OCI-LY3 (cell line): Measurements from ENCODE around the gene SCN3B.
A peak's percentile ranks its signal among the peaks of the same experiment; 100 is the strongest.

Experiments used
- H2AFZ ChIP-seq: fragments of 200-600, 300-600 bp; shearing (Covaris generic); 2 replicates; pipeline ENCODE4 v1.6.0; 2014; ENCODE audit warnings: antibody characterized with exemption, low read depth, low read length
- H3K27ac ChIP-seq: fragments of 200-600, 300-600 bp; sonication (generic); 2 replicates; pipeline ENCODE4 v1.5.1; 2014; ENCODE audit warnings: mild to moderate bottlenecking, low read length, moderate library complexity, mixed read lengths
- H3K27me3 ChIP-seq: fragments of 200-600, 300-600 bp; sonication (generic); 2 replicates; pipeline ENCODE4 v1.6.1; 2014; ENCODE audit warnings: low read depth, low read length, mixed read lengths
- H3K36me3 ChIP-seq: fragments of 200-600, 300-600 bp; sonication (generic); replicated peaks from 2 replicates; pipeline ENCODE3; 2014; ENCODE audit warnings: low read depth, low read length, mixed read lengths
- H3K4me1 ChIP-seq: fragments of 300-600, 200-600 bp; sonication (generic); 2 replicates; pipeline ENCODE4 v1.6.1; 2014; ENCODE audit warnings: low read length, mixed read lengths
- H3K4me2 ChIP-seq: fragments of 200-600, 300-600 bp; sonication (generic); 2 replicates; pipeline ENCODE4 v1.6.1; 2014; ENCODE audit warnings: low read length, mixed read lengths
- H3K4me3 ChIP-seq: fragments of 300-600, 200-600 bp; sonication (generic); 2 replicates; pipeline ENCODE4 v1.5.1; 2014; ENCODE audit warnings: antibody characterized with exemption, mild to moderate bottlenecking, low read length, moderate library complexity
- H3K79me2 ChIP-seq: fragments of 300-600, 200-600 bp; shearing (Covaris generic); 2 replicates; pipeline ENCODE4 v1.6.1; 2014; ENCODE audit warnings: mild to moderate bottlenecking, low read length, mixed read lengths
- H3K9ac ChIP-seq: fragments of 300-600, 200-600 bp; shearing (Covaris generic); 2 replicates; pipeline ENCODE4 v1.6.0; 2014; ENCODE audit warnings: mild to moderate bottlenecking, low read length, moderate library complexity
- H3K9me3 ChIP-seq: fragments of 200-600, 300-600 bp; shearing (Covaris generic); 2 replicates; pipeline ENCODE4 v1.6.1; 2014; ENCODE audit warnings: low read length, mixed read lengths; ENCODE audit not compliant: insufficient read depth
- H4K20me1 ChIP-seq: fragments of 200-600, 300-600 bp; sonication (generic); 2 replicates; pipeline ENCODE4 v1.6.1; 2016; ENCODE audit warnings: low read length, mixed read lengths; ENCODE audit not compliant: insufficient read depth
- EZH2phosphoT487 ChIP-seq: fragments of 200-600 bp; shearing (Covaris generic); IDR thresholded peaks from 2 replicates; pipeline ENCODE4 v1.6.1; 2018; ENCODE audit warnings: antibody characterized with exemption, mixed run types, low read depth
- TF ChIP-seq, protein P1 (sequence below): fragments of 200-600, 300-600 bp; sonication (generic); IDR thresholded peaks from 2 replicates; pipeline ENCODE4 v1.5.1; 2014; ENCODE audit warnings: antibody characterized with exemption, low read length, low read depth

Gene SCN3B

DNA sequence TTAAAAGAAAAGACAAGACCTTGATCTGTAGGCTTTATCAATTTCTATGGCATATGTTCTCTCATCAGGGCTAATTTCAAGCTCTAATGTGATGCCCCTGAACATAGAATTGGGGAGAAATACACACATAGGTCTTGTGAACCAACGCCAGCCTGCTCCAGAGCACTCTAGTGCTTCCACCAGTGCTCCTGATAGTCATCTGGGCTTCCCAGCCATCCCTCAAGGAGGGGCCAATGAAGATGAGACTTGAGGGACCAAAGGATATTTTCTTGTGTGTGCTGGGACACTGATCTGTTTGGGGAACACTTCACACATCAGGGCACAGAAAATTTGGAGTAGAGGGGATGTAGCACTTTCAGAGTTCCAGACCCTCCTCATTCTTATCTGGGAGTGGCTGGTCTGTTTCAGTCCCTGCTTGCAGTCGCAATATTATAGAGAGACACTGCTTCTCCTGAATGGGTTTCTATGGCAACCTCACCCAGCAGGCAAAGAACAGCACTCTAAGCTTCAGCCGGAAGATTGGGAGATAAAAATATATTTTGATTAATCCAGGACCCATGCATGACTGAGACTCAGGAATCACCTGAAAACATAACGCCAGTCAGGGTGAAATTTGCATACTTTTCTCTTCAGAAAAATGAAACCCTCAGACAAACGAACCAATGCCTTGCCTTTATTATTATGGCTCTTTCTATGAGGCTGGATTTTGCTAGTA is 28.4 kb upstream of the SCN3B start:
- Histone ChIP-seq H3K9me3 (no peaks in the 10 kb centered on the region), H3K4me3 (no peak overlapping the region), H3K79me2 (no peaks in the 10 kb centered on the region), H4K20me1 (no peaks in the 10 kb centered on the region), H3K4me1 (no peaks in the 10 kb centered on the region), H3K27ac (no peak overlapping the region), H3K9ac (no peak overlapping the region), H2AFZ (no peak overlapping the region), H3K36me3 (no peaks in the 10 kb centered on the region), H3K4me2 (peak overlapping the region; percentile 17; the same call in 1 of the 2 replicates), H3K27me3 (peaks cover 30% of the 10 kb centered on the region; the same call in 1 of the 2 replicates)
- no peak for TF ChIP-seq EZH2phosphoT487
- TF ChIP-seq, protein P1, sequence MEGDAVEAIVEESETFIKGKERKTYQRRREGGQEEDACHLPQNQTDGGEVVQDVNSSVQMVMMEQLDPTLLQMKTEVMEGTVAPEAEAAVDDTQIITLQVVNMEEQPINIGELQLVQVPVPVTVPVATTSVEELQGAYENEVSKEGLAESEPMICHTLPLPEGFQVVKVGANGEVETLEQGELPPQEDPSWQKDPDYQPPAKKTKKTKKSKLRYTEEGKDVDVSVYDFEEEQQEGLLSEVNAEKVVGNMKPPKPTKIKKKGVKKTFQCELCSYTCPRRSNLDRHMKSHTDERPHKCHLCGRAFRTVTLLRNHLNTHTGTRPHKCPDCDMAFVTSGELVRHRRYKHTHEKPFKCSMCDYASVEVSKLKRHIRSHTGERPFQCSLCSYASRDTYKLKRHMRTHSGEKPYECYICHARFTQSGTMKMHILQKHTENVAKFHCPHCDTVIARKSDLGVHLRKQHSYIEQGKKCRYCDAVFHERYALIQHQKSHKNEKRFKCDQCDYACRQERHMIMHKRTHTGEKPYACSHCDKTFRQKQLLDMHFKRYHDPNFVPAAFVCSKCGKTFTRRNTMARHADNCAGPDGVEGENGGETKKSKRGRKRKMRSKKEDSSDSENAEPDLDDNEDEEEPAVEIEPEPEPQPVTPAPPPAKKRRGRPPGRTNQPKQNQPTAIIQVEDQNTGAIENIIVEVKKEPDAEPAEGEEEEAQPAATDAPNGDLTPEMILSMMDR, result no peak

DNA sequence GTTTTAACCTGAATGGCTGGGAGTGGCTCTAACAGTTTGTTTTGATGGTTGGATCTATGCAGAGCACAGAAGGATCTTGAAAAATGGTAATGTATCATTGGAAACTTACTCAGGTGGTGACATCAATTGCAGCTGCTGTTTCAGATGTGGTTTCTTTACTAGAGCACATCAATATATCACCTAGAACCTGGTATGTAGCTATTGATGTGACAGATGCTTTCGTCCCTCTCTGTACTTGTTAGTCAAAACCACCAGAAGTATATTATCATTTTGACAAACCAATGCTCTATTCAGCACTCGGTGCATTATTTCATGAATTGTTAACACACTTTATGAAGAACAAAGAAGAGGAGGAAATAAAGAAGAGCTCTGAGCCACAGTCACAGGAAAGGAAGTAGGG is 26.6 kb upstream of the SCN3B start:
- no peaks in the 10 kb centered on the region for H3K79me2 ChIP-seq
- H3K36me3 ChIP-seq, result no peaks in the 10 kb centered on the region
- H3K9ac ChIP-seq, result no peak overlapping the region
- H3K4me1 ChIP-seq, result no peaks in the 10 kb centered on the region
- no peaks in the 10 kb centered on the region for H3K9me3 ChIP-seq
- no peak overlapping the region for H2AFZ ChIP-seq
- no peak overlapping the region for H3K27ac ChIP-seq
- no peak overlapping the region for H3K4me2 ChIP-seq
- no peaks in the 10 kb centered on the region for H4K20me1 ChIP-seq
- TF ChIP-seq, protein P1, result no peak
- TF ChIP-seq EZH2phosphoT487, result no peak
- no peak overlapping the region for H3K4me3 ChIP-seq
- peaks cover 17% of the 10 kb centered on the region; the same call in 1 of the 2 replicates for H3K27me3 ChIP-seq

DNA sequence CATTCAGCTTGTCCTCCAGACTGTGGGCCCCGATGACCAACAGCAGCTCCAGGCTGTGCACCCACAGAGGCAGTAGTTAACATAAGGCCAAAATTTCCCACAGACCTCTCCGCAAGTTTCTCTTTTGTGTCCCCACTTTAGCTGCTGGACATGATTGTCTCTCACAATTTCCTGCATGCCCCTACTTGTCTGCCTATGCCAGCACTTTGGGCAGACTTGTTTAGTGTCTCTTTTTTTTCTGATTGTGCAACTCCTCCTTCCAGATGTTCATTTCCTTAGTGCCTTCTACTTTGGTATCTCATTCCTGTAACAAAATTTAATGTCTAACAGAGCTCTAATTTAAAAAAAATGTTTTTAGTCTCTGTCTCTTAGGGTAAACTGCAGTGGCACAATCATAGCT is 23.8 kb upstream of the SCN3B start:
- H3K4me1 ChIP-seq, result no peaks in the 10 kb centered on the region
- H3K9ac ChIP-seq, result no peak overlapping the region
- H3K27ac ChIP-seq, result no peak overlapping the region
- no peaks in the 10 kb centered on the region for H3K79me2 ChIP-seq
- no peaks in the 10 kb centered on the region for H3K36me3 ChIP-seq
- 0 out of 2 replicates have a peak, but pooled peaks cover 7% of the 10 kb centered on the region for H3K27me3 ChIP-seq
- H2AFZ ChIP-seq, result no peak overlapping the region
- H4K20me1 ChIP-seq, result no peaks in the 10 kb centered on the region
- H3K9me3 ChIP-seq, result no peaks in the 10 kb centered on the region
- no peak overlapping the region for H3K4me3 ChIP-seq
- no peak for TF ChIP-seq EZH2phosphoT487
- TF ChIP-seq, protein P1, result no peak
- no peak overlapping the region for H3K4me2 ChIP-seq

DNA sequence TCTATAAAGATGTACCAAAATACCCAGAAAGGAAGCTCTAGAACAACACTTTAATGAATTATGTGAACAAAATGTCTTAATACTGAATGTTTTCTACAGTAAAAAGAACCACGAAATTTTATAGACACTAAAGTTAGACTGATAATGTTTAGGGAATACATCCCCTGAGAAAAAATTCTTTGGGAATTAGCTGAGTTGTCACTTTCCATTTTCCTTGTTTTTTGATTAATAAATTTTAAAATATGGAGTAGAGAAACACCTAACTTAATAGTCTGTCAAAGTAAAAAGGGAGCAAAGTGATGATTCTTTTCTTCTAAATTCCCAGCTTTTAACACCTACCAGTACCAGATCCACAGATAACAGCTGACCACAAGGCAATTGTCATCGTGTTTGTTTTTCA is 23.1 kb upstream of the SCN3B start:
- Histone ChIP-seq H3K9me3 (no peaks in the 10 kb centered on the region), H4K20me1 (no peaks in the 10 kb centered on the region), H3K36me3 (no peaks in the 10 kb centered on the region), H3K4me1 (no peaks in the 10 kb centered on the region), H3K4me3 (no peak overlapping the region), H3K9ac (no peak overlapping the region), H2AFZ (no peak overlapping the region), H3K4me2 (no peak overlapping the region), H3K27ac (no peak overlapping the region), H3K27me3 (no peaks in the 10 kb centered on the region), H3K79me2 (no peaks in the 10 kb centered on the region)
- TF ChIP-seq EZH2phosphoT487, result no peak
- TF ChIP-seq, protein P1, result no peak
